ENCODE data around the gene TAF15.
A peak's percentile ranks its signal among the peaks of the same experiment; 100 is the strongest.

The TAF15 gene

GRCh38 chr17:35875072-35875799 lies 66.0 kb downstream of the TAF15 start:
- no peak for DNase-seq

GRCh38 chr17:35875800-35876139 lies 66.5 kb downstream of the TAF15 start:
- DNase-seq: no peak

GRCh38 chr17:35876534-35876933 lies 67.2 kb downstream of the TAF15 start:
- no peak for DNase-seq

GRCh38 chr17:35877345-35878029 lies 68.2 kb downstream of the TAF15 start:
- DNase-seq: no peak

GRCh38 chr17:35878361-35878760 lies 69.1 kb downstream of the TAF15 start:
- no peak for DNase-seq

GRCh38 chr17:35879773-35880654 lies 70.7 kb downstream of the TAF15 start, which contains the start of gene CCL5:
Gene CCL5, minus strand, starts transcription at chr17:35880360.
- peak; percentile 66 for DNase-seq

GRCh38 chr17:35889241-35889640 lies 80.0 kb downstream of the TAF15 start:
- no peak for DNase-seq

GRCh38 chr17:35889818-35890773 lies 80.8 kb downstream of the TAF15 start:
- DNase-seq: no peak

GRCh38 chr17:35890774-35891155 lies 81.5 kb downstream of the TAF15 start:
- peak; percentile 57 for DNase-seq

GRCh38 chr17:35891269-35891668 lies 82.0 kb downstream of the TAF15 start:
- DNase-seq: no peak

- peak; percentile 82 for DNase-seq
These were observed 83.1 kb downstream of the TAF15 start for GRCh38 chr17:35892091-35893035.

- no peak for DNase-seq
These were observed 84.5 kb downstream of the TAF15 start for GRCh38 chr17:35893751-35894150.

GRCh38 chr17:35894206-35894605 lies 84.9 kb downstream of the TAF15 start:
- DNase-seq: no peak

GRCh38 chr17:35895636-35896587 lies 86.6 kb downstream of the TAF15 start:
- peak; percentile 64 for DNase-seq

Data from stimulated activated CD8-positive, alpha-beta memory T cell treated with anti-CD3 and anti-CD28 coated beads, Interleukin-4, amount 100 ng/mL, for 48 hours (primary cell).